ENCODE data around the gene USP25.

Gene USP25

GRCh38 chr21:15692711-15693110, 37.1 kb upstream of the USP25 start:
- H3K27ac ChIP-seq, result no peak overlapping the region
- no peak for TF ChIP-seq CTCF (IDR thresholded peaks at IDR 0.05)
- TF ChIP-seq ZFX (IDR thresholded peaks at IDR 0.05; ENCODE audit: borderline replicate concordance), result no peak

DNA sequence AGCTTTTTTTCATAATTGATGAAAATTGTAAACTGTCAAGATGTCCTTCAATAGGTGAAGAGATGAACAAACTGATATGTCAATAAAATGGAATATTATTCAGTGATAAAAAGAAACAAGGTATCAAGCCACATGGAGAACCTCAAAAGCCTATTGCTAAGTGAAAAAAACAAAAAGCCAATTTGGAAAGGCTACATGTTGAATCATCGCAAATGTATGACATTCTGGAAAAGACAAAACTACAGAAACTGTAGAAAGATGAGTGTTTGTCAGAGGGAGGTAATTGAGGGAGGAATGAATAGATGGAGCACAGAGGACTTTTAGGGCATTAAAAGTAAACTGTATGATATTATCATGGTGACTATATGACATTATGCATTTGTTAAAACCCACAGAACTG, 34.5 kb upstream of the USP25 start:
- no peak overlapping the region for H3K27ac ChIP-seq
- TF ChIP-seq CTCF (IDR thresholded peaks at IDR 0.05) (no peak), ZFX (IDR thresholded peaks at IDR 0.05; ENCODE audit: borderline replicate concordance) (no peak)

DNA sequence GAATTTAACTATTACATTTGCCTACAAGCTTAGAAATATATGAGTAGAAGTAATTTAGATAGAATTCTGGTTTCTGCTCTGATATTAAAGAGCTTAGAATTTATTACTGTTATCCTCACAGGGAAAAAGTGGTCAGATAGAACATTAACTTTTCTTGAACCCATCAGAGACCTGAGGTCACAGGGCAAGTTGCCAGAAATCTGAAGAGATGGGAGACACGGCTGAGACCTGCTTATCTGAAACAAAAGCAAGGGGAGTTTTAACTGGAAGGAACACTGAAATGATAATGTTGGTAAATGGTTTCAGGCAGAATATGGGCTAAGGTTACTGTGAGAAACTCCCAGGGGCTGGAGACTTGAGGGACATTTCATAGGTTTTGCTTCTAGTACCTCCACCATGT, 28.0 kb upstream of the USP25 start:
- TF ChIP-seq CTCF (IDR thresholded peaks at IDR 0.05) (no peak), ZFX (IDR thresholded peaks at IDR 0.05; ENCODE audit: borderline replicate concordance) (no peak)
- no peak overlapping the region for H3K27ac ChIP-seq

- no peak for TF ChIP-seq CTCF (IDR thresholded peaks at IDR 0.05)
- TF ChIP-seq ZFX (IDR thresholded peaks at IDR 0.05; ENCODE audit: borderline replicate concordance), result no peak
- H3K27ac ChIP-seq, result no peak overlapping the region
Observed at GRCh38 chr21:15703932-15704331, 25.9 kb upstream of the USP25 start.

DNA sequence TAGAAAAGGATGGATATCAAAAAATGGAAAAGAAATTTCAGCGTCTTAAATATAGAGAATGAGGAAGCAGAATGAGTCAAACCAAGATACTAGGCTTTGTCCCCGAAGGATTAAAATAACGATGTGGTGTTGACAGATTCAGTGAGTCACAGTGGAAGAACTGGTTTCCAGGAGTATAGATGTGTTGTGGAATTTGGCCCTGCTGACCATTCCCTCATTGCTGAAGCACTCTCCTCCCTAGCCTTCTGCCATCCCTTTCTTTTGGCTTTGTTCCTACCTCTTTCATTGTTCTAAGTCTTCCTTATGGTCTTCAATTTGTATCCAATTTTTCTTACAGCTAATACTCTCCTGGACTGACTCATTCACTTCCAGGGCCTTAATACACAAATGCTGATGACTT, 23.1 kb upstream of the USP25 start:
- TF ChIP-seq ZFX (IDR thresholded peaks at IDR 0.05; ENCODE audit: borderline replicate concordance) (no peak), CTCF (IDR thresholded peaks at IDR 0.05) (no peak)
- H3K27ac ChIP-seq, result no peak overlapping the region

- H3K27ac ChIP-seq, result no peak overlapping the region
- TF ChIP-seq ZFX (IDR thresholded peaks at IDR 0.05; ENCODE audit: borderline replicate concordance) (no peak), CTCF (IDR thresholded peaks at IDR 0.05) (no peak)
Observed at GRCh38 chr21:15713412-15713811, 16.4 kb upstream of the USP25 start.

DNA sequence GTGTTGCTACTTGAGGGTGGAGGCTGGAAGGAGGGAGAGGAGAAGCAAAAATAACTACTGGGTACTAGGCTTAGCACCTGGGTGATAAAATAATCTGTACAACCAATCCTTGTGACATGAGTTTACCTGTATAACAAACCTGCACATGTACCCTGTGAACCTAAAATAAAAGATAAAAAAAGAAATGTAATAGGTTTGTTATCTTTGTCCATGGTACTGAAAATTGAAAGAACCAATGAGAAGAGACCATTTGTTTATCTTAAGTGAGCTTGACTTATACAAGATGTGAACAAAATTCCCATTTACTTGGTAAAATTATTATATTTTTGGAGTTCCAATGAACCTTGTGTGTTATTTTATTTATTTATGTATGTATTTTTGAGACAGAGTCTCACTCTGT, 11.1 kb upstream of the USP25 start:
- TF ChIP-seq CTCF (IDR thresholded peaks at IDR 0.05) (no peak), ZFX (IDR thresholded peaks at IDR 0.05; ENCODE audit: borderline replicate concordance) (no peak)
- H3K27ac ChIP-seq, result no peak overlapping the region

Data from 22Rv1 (cell line).